Nephron (organoid): ENCODE data around the gene COLGALT1.
"Not testable (repeated sequence)": the region's sequence is repeated elsewhere in the genome, so short reads cannot be mapped to it uniquely, and the experiment has no call there.

Experiments
- H3K27ac Mint-ChIP-seq, 3 experiments: 2 replicates each; pipeline ENCODE4 v1.8.0; 2020; ENCODE audit warnings: mixed read lengths in 3 of 3, mild to moderate bottlenecking in 2 of 3, moderate library complexity in 1 of 3
- H3K27me3 Mint-ChIP-seq: 2 replicates; pipeline ENCODE4 v1.8.0; 2021; ENCODE audit warnings: low read depth, mild to moderate bottlenecking, moderate library complexity, mixed read lengths
- H3K36me3 Mint-ChIP-seq: 2 replicates; pipeline ENCODE4 v1.8.0; 2020; ENCODE audit warnings: low read depth, mixed read lengths
- H3K4me1 Mint-ChIP-seq: 2 replicates; pipeline ENCODE4 v1.8.0; 2020; ENCODE audit warnings: mixed read lengths
- H3K4me3 Mint-ChIP-seq, 3 experiments: 2 replicates each; pipeline ENCODE4 v1.8.0; 2020; ENCODE audit warnings: mild to moderate bottlenecking in 3 of 3, mixed read lengths in 3 of 3, moderate library complexity in 2 of 3
- H3K9me3 Mint-ChIP-seq: 2 replicates; pipeline ENCODE4 v1.8.0; 2020; ENCODE audit warnings: mixed read lengths
- CTCF ChIP-seq, 3 experiments: fragments of 200-600 bp; sonication (generic); IDR thresholded peaks; one replicate each; pipeline ENCODE4 v1.5.0; 2021; ENCODE audit warnings: antibody characterized with exemption in 3 of 3; ENCODE audit not compliant: unreplicated experiment in 3 of 3

COLGALT1 gene

GRCh38 chr19:17579661-17580244, 24.3 kb downstream of the COLGALT1 start:
- H3K4me3 Mint-ChIP-seq = no peak overlapping the region
- no peak for TF ChIP-seq CTCF (IDR thresholded peaks at IDR 0.05; ENCODE audit: unreplicated experiment in 3 of 3)
- peaks cover 31% of the 10 kb centered on the region for H3K36me3 Mint-ChIP-seq
- no peaks in the 10 kb centered on the region for H3K9me3 Mint-ChIP-seq
- no peak overlapping the region for H3K27ac Mint-ChIP-seq
- no peaks in the 10 kb centered on the region for H3K4me1 Mint-ChIP-seq
- no peaks in the 10 kb centered on the region for H3K27me3 Mint-ChIP-seq

DNA sequence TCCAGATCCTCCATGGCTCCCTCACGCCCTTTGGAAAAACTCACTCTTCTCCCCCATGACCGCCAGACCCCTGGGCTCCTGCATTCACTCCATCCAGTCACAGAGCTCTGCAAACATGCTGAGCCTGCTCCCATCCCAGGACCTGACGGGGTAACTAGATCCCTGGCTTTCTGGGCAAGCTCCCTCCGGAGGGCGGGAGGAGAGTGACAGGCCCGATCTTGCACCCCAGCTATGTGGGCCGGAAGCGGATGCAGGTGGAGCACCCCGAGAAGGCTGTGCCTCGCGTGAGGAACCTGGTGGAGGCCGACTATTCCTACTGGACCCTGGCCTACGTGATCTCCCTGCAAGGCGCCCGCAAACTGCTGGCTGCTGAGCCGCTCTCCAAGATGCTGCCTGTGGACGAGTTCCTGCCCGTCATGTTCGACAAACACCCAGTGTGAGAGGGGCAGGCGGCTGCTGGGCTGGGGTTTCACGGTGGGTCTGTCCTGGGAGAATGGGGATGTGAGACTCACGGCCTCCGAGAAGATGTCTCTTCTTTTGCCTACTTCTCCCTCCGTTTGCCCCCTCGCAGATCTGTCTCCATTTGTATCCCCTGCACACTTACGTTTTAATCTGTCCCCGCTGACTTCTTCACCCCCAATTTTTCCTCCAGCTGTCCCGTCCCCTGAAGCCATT, 25.2 kb downstream of the COLGALT1 start:
- no peaks in the 10 kb centered on the region for H3K9me3 Mint-ChIP-seq
- H3K27ac Mint-ChIP-seq = no peak overlapping the region
- no peak for TF ChIP-seq CTCF (IDR thresholded peaks at IDR 0.05; ENCODE audit: unreplicated experiment in 3 of 3)
- peaks cover 31% of the 10 kb centered on the region for H3K36me3 Mint-ChIP-seq
- H3K27me3 Mint-ChIP-seq = no peaks in the 10 kb centered on the region
- no peaks in the 10 kb centered on the region for H3K4me1 Mint-ChIP-seq
- H3K4me3 Mint-ChIP-seq = no peak overlapping the region

GRCh38 chr19:17581211-17581874, 25.9 kb downstream of the COLGALT1 start:
- no peak overlapping the region for H3K27ac Mint-ChIP-seq
- H3K4me1 Mint-ChIP-seq = no peaks in the 10 kb centered on the region
- TF ChIP-seq CTCF (IDR thresholded peaks at IDR 0.05; ENCODE audit: unreplicated experiment in 3 of 3) = no peak
- no peaks in the 10 kb centered on the region for H3K9me3 Mint-ChIP-seq
- H3K27me3 Mint-ChIP-seq = no peaks in the 10 kb centered on the region
- H3K36me3 Mint-ChIP-seq = peaks cover 31% of the 10 kb centered on the region
- no peak overlapping the region for H3K4me3 Mint-ChIP-seq

- H3K4me1 Mint-ChIP-seq = no peaks in the 10 kb centered on the region
- peaks cover 28% of the 10 kb centered on the region for H3K36me3 Mint-ChIP-seq
- TF ChIP-seq CTCF (IDR thresholded peaks at IDR 0.05; ENCODE audit: unreplicated experiment in 3 of 3) = no peak
- H3K4me3 Mint-ChIP-seq = no peak overlapping the region
- H3K27ac Mint-ChIP-seq = no peak overlapping the region
- H3K27me3 Mint-ChIP-seq = no peaks in the 10 kb centered on the region
- H3K9me3 Mint-ChIP-seq = no peaks in the 10 kb centered on the region
Observed at GRCh38 chr19:17582613-17583012, 27.2 kb downstream of the COLGALT1 start.

DNA sequence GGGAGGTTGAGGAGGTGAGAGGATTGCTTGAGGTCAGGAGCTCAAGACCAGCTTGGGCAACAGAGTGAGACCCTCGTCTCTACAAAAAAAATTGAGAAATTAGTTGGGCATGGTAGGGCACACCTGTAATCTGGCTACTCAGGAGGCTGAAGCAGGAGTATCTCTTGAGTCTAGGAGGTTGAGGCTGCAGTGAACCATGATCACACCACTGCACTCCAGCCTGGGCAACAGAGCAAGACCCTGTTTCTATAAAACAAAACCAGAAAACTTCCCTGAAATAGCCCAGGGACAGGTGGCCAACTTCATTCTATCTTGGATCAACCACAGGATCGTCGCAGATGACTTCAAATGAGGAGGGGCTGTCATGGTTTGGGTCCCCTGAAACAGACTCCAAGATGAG, 28.7 kb downstream of the COLGALT1 start:
- Mint-ChIP-seq H3K27me3 (no peaks in the 10 kb centered on the region), H3K36me3 (peaks cover 25% of the 10 kb centered on the region), H3K4me3 (no peak overlapping the region), H3K4me1 (no peaks in the 10 kb centered on the region), H3K9me3 (no peaks in the 10 kb centered on the region), H3K27ac (no peak overlapping the region)
- no peak for TF ChIP-seq CTCF (IDR thresholded peaks at IDR 0.05; ENCODE audit: unreplicated experiment in 3 of 3)

GRCh38 chr19:17585395-17585794, 29.9 kb downstream of the COLGALT1 start:
- not testable (repeated sequence) for H3K27me3 Mint-ChIP-seq, H3K4me3 Mint-ChIP-seq, H3K27ac Mint-ChIP-seq, H3K4me1 Mint-ChIP-seq, H3K9me3 Mint-ChIP-seq
- H3K36me3 Mint-ChIP-seq = peaks cover 12% of the 10 kb centered on the region
